Stimulated activated CD8-positive, alpha-beta memory T cell treated with anti-CD3 and anti-CD28 coated beads, Interleukin-2, amount 100 ng/mL, for 48 hours (primary cell): ENCODE data around the gene NOTCH2.

ENCODE experiments used
- DNase-seq, 2 donors: peaks; one replicate each; pipeline ENCODE4 v3.0.0-alpha.2; 2020; ENCODE audit warnings: low read depth in 2 of 2

The NOTCH2 gene

GRCh38 chr1:119908661-119909060, 160.8 kb downstream of the NOTCH2 start:
- no peak for DNase-seq

GRCh38 chr1:119906927-119907652, 162.4 kb downstream of the NOTCH2 start:
- no peak for DNase-seq

GRCh38 chr1:119903443-119903835, 166.0 kb downstream of the NOTCH2 start:
- no peak for DNase-seq

- no peak for DNase-seq
Measured at GRCh38 chr1:119902775-119903442, 166.6 kb downstream of the NOTCH2 start.

GRCh38 chr1:119898981-119899720, 170.3 kb downstream of the NOTCH2 start:
- DNase-seq: no peak

GRCh38 chr1:119898530-119898929, 170.9 kb downstream of the NOTCH2 start:
- no peak for DNase-seq

GRCh38 chr1:119896303-119896702, 173.2 kb downstream of the NOTCH2 start, which contains the start of gene ADAM30:
Gene ADAM30, minus strand, starts transcription at chr1:119896515. Its CDS starts 179 bp downstream, at chr1:119896336.
- DNase-seq: no peak

GRCh38 chr1:119895102-119895501, 174.4 kb downstream of the NOTCH2 start:
- no peak for DNase-seq

GRCh38 chr1:119893827-119894700, 175.4 kb downstream of the NOTCH2 start:
- no peak for DNase-seq

- no peak for DNase-seq
Measured at GRCh38 chr1:119893238-119893791, 176.1 kb downstream of the NOTCH2 start.

- no peak for DNase-seq
Measured at GRCh38 chr1:119891386-119891785, 178.1 kb downstream of the NOTCH2 start.

- DNase-seq: no peak
Measured at GRCh38 chr1:119888476-119888875, 181.0 kb downstream of the NOTCH2 start.

- DNase-seq: no peak
Measured at GRCh38 chr1:119887427-119887826, 182.0 kb downstream of the NOTCH2 start.

GRCh38 chr1:119885903-119886783, 183.3 kb downstream of the NOTCH2 start:
- peak; percentile 39 to 53 for DNase-seq

GRCh38 chr1:119884711-119885110, 184.8 kb downstream of the NOTCH2 start:
- DNase-seq: no peak

- DNase-seq: no peak
Measured at GRCh38 chr1:119883826-119884225, 185.6 kb downstream of the NOTCH2 start.

- DNase-seq: no peak
Measured at GRCh38 chr1:119882132-119883049, 187.1 kb downstream of the NOTCH2 start.

- no peak for DNase-seq
Measured at GRCh38 chr1:119879510-119880434, 189.7 kb downstream of the NOTCH2 start.
